ENCODE measurements around the gene MDFI. TPM values are rescaled to one million over a fixed set of nuclear protein-coding genes. Genes with fewer than 3 reads are reported as not detected.

Gene MDFI, protein sequence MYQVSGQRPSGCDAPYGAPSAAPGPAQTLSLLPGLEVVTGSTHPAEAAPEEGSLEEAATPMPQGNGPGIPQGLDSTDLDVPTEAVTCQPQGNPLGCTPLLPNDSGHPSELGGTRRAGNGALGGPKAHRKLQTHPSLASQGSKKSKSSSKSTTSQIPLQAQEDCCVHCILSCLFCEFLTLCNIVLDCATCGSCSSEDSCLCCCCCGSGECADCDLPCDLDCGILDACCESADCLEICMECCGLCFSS
- total RNA-seq (1 to 10 TPM in 1 of 2 donors, under 1 TPM in 1; 0.50 to 2.8 TPM), polyA plus RNA-seq (under 1 TPM in 1 of 2 donors, not detected in 1; 0.24 TPM)

DNA sequence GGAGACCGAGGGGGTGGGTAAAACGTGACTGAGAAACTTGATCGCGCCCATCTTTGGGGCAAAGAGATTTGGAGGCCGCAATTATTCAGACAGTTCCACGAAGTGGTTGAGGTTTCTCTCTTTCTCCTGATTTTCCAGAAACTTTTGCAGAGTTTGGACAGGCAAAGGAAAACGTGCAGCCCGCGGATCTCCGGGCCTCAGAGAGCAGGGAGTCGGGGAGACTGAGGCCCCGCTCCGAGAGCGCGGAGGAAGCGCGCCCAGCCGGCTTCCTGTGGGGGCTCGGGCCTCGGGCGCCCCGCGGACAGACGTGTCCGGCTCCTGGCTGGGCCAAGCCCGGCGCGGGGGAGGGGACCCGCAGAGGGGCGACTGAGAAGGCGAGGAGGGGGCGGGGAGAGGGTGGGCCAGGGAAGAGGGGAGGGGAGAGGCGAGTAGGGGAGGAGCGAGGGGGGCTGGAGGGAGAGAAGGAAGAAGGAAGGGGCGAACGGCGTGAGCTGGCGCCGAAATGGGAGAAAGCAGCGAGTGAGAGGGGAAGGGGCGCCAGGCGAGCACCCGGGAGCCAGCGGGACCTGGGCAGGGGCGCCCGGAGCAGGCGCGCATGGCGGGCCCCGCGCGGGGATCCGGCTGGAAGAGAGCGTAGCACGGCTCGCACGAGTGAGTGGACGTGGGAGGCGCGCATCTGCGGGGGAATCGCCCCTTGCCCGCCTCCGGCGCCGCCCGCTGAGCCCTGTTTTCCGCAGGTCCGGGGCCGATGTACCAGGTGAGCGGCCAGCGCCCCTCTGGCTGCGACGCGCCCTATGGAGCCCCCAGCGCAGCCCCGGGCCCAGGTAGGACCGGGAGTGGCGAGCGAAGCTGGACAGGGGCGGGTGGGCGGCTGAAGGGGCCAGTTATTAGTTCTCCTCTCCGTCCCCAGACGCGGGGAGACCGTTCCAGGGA lies at the start of gene MDFI:
Gene MDFI, plus strand, starts transcription at position 467 of the 933 bp plus-strand sequence. Its CDS starts 282 bp downstream, at position 749.
- WGBS, result 3% methylated on average over 86 of the region's 86 CpGs
- Histone ChIP-seq H3K4me3 (ENCODE audit: low read depth in 1 of 3, low read length in 3 of 3) (peak within 1 kb of the TSS in 1 of 3 donors; percentile 36), H3K9me3 (ENCODE audit: control insufficient read depth in 4 of 4, low read length in 3 of 4) (no peaks in the 10 kb centered on the region), H3K36me3 (ENCODE audit: control insufficient read depth in 4 of 4, insufficient read depth in 3 of 4, low read depth in 1 of 4, low read length in 3 of 4) (no peaks in the 10 kb centered on the region), H3K4me1 (ENCODE audit: control insufficient read depth in 4 of 4, insufficient read depth in 4 of 4, low read length in 3 of 4) (peaks cover 0 to 23% (median 13%) of the 10 kb centered on the region in 4 donors), H3K27me3 (ENCODE audit: control insufficient read depth in 4 of 4, insufficient read depth in 4 of 4, low read length in 3 of 4) (peaks cover 0 to 13% (median 3%) of the 10 kb centered on the region in 4 donors), H3K9ac (ENCODE audit: low read depth in 1 of 2, low read length in 2 of 2) (no peak within 1 kb of the TSS), H3K27ac (ENCODE audit: low read depth in 1 of 2, low read length in 2 of 2) (peak within 1 kb of the TSS in 1 of 2 donors; percentile 41)
- no peak for DNase-seq (ENCODE audit: low spot score)
- TF ChIP-seq SP1 (IDR thresholded peaks at IDR 0.05), result no peak
- no peak for TF ChIP-seq HNF4A (conservative IDR thresholded peaks at IDR 0.05)
- TF ChIP-seq RXRA (IDR thresholded peaks at IDR 0.05), result no peak
- TF ChIP-seq, protein P1, sequence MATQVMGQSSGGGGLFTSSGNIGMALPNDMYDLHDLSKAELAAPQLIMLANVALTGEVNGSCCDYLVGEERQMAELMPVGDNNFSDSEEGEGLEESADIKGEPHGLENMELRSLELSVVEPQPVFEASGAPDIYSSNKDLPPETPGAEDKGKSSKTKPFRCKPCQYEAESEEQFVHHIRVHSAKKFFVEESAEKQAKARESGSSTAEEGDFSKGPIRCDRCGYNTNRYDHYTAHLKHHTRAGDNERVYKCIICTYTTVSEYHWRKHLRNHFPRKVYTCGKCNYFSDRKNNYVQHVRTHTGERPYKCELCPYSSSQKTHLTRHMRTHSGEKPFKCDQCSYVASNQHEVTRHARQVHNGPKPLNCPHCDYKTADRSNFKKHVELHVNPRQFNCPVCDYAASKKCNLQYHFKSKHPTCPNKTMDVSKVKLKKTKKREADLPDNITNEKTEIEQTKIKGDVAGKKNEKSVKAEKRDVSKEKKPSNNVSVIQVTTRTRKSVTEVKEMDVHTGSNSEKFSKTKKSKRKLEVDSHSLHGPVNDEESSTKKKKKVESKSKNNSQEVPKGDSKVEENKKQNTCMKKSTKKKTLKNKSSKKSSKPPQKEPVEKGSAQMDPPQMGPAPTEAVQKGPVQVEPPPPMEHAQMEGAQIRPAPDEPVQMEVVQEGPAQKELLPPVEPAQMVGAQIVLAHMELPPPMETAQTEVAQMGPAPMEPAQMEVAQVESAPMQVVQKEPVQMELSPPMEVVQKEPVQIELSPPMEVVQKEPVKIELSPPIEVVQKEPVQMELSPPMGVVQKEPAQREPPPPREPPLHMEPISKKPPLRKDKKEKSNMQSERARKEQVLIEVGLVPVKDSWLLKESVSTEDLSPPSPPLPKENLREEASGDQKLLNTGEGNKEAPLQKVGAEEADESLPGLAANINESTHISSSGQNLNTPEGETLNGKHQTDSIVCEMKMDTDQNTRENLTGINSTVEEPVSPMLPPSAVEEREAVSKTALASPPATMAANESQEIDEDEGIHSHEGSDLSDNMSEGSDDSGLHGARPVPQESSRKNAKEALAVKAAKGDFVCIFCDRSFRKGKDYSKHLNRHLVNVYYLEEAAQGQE (IDR thresholded peaks at IDR 0.05), result no peak
- TF ChIP-seq, protein P2, sequence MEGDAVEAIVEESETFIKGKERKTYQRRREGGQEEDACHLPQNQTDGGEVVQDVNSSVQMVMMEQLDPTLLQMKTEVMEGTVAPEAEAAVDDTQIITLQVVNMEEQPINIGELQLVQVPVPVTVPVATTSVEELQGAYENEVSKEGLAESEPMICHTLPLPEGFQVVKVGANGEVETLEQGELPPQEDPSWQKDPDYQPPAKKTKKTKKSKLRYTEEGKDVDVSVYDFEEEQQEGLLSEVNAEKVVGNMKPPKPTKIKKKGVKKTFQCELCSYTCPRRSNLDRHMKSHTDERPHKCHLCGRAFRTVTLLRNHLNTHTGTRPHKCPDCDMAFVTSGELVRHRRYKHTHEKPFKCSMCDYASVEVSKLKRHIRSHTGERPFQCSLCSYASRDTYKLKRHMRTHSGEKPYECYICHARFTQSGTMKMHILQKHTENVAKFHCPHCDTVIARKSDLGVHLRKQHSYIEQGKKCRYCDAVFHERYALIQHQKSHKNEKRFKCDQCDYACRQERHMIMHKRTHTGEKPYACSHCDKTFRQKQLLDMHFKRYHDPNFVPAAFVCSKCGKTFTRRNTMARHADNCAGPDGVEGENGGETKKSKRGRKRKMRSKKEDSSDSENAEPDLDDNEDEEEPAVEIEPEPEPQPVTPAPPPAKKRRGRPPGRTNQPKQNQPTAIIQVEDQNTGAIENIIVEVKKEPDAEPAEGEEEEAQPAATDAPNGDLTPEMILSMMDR (IDR thresholded peaks at IDR 0.05; ENCODE audit: low read depth, low read length, missing input control), result no peak
- no peak for TF ChIP-seq RAD21 (IDR thresholded peaks at IDR 0.05)
- no peak for TF ChIP-seq JUND (IDR thresholded peaks at IDR 0.05)
- no peak for TF ChIP-seq GABPA (IDR thresholded peaks at IDR 0.05 in 1 of 2, conservative IDR thresholded peaks at IDR 0.05 in 1 of 2)
- TF ChIP-seq, protein P3, sequence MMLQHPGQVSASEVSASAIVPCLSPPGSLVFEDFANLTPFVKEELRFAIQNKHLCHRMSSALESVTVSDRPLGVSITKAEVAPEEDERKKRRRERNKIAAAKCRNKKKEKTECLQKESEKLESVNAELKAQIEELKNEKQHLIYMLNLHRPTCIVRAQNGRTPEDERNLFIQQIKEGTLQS (IDR thresholded peaks at IDR 0.05), result no peak
- TF ChIP-seq FOXA2 (IDR thresholded peaks at IDR 0.05), result no peak
- TF ChIP-seq, protein P4, sequence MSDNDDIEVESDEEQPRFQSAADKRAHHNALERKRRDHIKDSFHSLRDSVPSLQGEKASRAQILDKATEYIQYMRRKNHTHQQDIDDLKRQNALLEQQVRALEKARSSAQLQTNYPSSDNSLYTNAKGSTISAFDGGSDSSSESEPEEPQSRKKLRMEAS (IDR thresholded peaks at IDR 0.05), result no peak

DNA sequence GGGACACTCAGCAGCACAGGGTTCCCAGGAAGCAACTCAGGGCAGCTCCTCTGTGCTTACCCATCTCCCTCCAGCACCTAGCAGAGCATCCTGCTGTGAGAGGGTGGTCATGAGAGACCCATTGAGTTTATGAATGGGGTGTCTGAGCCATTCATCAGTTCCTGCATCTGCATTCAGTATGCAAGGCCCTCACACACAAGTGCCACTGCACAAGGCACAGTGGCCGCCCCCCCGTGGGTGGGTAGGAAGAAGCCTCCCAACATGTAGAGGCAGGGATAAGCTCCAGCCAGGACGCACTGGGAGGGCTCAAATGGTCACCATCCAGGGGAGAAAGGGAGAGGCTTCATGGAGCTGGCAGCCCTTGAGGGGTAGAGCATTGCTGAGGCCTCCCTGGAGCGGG lies 49.0 kb upstream of the MDFI start:
- H3K9ac ChIP-seq (ENCODE audit: low read depth in 1 of 2, low read length in 2 of 2), result no peak overlapping the region
- H3K4me3 ChIP-seq (ENCODE audit: low read depth in 1 of 3, low read length in 3 of 3), result no peak overlapping the region
- peaks cover 6 to 15% (median 11%) of the 10 kb centered on the region in 4 donors for H3K4me1 ChIP-seq (ENCODE audit: control insufficient read depth in 4 of 4, insufficient read depth in 4 of 4, low read length in 3 of 4)
- DNase-seq (ENCODE audit: low spot score), result no peak
- H3K27ac ChIP-seq (ENCODE audit: low read depth in 1 of 2, low read length in 2 of 2), result no peak overlapping the region
- H3K36me3 ChIP-seq (ENCODE audit: control insufficient read depth in 4 of 4, insufficient read depth in 3 of 4, low read depth in 1 of 4, low read length in 3 of 4), result peaks cover 2 to 27% (median 9%) of the 10 kb centered on the region in 4 donors
- 91% methylated on average over 4 of the region's 4 CpGs for WGBS
- H3K27me3 ChIP-seq (ENCODE audit: control insufficient read depth in 4 of 4, insufficient read depth in 4 of 4, low read length in 3 of 4), result no peaks in the 10 kb centered on the region
- H3K9me3 ChIP-seq (ENCODE audit: control insufficient read depth in 4 of 4, low read length in 3 of 4), result no peaks in the 10 kb centered on the region
- TF ChIP-seq YY1 (IDR thresholded peaks at IDR 0.05) (no peak), TAF1 (conservative IDR thresholded peaks at IDR 0.05) (no peak), FOXA1 (IDR thresholded peaks at IDR 0.05) (no peak), GABPA (IDR thresholded peaks at IDR 0.05 in 1 of 2, conservative IDR thresholded peaks at IDR 0.05 in 1 of 2) (no peak), EGR1 (IDR thresholded peaks at IDR 0.05; ENCODE audit: low read depth in 2 of 2) (no peak), FOXA2 (IDR thresholded peaks at IDR 0.05) (no peak), RXRA (IDR thresholded peaks at IDR 0.05) (no peak)
- TF ChIP-seq, protein P5, sequence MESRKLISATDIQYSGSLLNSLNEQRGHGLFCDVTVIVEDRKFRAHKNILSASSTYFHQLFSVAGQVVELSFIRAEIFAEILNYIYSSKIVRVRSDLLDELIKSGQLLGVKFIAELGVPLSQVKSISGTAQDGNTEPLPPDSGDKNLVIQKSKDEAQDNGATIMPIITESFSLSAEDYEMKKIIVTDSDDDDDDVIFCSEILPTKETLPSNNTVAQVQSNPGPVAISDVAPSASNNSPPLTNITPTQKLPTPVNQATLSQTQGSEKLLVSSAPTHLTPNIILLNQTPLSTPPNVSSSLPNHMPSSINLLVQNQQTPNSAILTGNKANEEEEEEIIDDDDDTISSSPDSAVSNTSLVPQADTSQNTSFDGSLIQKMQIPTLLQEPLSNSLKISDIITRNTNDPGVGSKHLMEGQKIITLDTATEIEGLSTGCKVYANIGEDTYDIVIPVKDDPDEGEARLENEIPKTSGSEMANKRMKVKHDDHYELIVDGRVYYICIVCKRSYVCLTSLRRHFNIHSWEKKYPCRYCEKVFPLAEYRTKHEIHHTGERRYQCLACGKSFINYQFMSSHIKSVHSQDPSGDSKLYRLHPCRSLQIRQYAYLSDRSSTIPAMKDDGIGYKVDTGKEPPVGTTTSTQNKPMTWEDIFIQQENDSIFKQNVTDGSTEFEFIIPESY (IDR thresholded peaks at IDR 0.05), result no peak
- TF ChIP-seq, protein P2 (IDR thresholded peaks at IDR 0.05; ENCODE audit: low read depth, low read length, missing input control), result no peak
- TF ChIP-seq, protein P3 (IDR thresholded peaks at IDR 0.05), result no peak

All from liver (tissue), 9 donors.